Body of pancreas (tissue), 4 donors: Measurements from ENCODE around the gene ALG5.

ENCODE experiments used
- CTCF ChIP-seq, 7 experiments: fragments of 450-650 bp in 4 of 7; fragments of 200-600 bp in 3 of 7; sonication (generic) in 3 of 7; IDR thresholded peaks; one replicate each; pipeline ENCODE4 v1.5.1; 2016 to 2019; ENCODE audit warnings: antibody characterized with exemption in 7 of 7
- POLR2A ChIP-seq, 3 donors: fragments of 450-650 bp; IDR thresholded peaks; one replicate each; pipeline ENCODE4 v1.6.1; 2016; ENCODE audit warnings: antibody characterized with exemption in 3 of 3, mild to moderate bottlenecking in 2 of 3

DNA sequence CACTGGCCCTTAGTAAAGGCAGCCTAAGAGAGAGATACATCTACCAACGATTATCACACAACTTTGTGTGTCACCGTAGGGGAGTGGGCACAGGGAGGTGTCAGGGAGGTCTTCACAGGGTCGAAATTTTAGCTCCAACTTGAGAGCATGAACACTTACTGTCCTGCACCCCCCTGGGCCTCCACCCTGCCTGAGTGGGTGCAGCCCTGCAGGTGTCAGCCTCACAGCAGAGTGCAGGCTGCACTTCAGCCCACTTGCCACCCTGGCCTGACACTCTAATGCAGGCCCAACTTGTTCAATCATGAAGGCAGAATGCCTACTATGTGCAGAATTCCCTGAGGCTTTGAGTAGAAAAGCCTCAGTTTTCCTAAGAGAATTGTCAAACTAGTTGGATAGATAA lies 75.1 kb downstream of the ALG5 start:
- TF ChIP-seq CTCF (IDR thresholded peaks at IDR 0.05) (no peak), POLR2A (IDR thresholded peaks at IDR 0.05) (no peak)
